ENCODE results near the gene FUT7. TPM values are rescaled to one million over a fixed set of nuclear protein-coding genes. Genes with fewer than 3 reads are reported as not detected.

The FUT7 gene
- total and polyA plus RNA-seq, 3 donors from 2014 or later: 0.06 to 0.24 (median 0.24) TPM

DNA sequence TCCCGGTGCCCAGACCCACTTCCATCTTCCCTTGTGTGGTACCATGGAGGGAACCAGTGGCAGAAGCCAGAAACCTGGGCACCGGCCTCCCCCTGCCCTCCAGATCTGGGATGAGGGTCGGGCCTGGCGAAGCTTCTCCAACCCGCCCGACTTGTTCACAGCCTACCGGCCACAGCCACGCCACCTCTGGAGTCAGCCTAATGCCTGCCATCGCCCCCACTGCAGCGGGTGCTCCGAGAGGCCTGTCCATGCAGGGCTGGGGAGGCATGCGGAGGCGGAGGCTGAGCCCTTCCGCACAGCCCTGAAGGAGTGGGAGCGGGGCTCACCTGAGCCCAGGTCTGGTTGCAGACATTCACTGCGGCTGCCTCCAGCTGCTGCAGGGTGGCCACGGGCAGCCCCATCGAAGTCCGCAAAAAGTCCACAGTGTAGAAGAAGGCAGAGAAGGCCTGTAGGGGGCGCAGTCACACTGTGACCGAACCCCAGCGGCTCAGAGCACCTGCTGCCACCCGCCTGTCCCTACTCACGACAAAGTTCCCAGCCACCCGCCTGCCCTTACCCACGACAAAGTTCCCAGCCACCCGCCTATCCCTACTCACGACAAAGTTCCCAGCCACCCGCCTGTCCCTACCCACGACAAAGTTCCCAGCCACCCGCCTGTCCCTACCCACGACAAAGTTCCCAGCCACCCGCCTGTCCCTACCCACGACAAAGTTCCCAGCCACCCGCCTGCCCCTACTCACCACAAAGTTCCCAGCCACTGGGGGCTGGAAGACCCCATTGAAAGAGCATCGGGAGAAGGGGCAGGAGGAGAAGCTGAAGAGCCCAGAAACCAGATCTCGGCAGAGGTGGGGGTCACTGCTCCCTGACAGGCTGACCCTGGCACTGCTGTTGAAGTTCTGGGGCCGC, 17.9 kb upstream of the FUT7 start:
- Histone ChIP-seq H3K36me3 (ENCODE audit: low read depth, missing control alignments) (no peaks in the 10 kb centered on the region), H3K4me3 (no peak overlapping the region), H3K27me3 (no peaks in the 10 kb centered on the region), H3K9me3 (no peaks in the 10 kb centered on the region), H3K4me1 (peaks cover 22% of the 10 kb centered on the region), H3K27ac (no peak overlapping the region)
- WGBS, 2 donors: 68 to 78% methylated on average over 21 to 38 of the region's 38 CpGs
- intact Hi-C loops (cut with DNase I; ENCODE audit: low total_unique reads): no loop called here
- peak; percentile 76 for DNase-seq
- TF ChIP-seq, protein P1, sequence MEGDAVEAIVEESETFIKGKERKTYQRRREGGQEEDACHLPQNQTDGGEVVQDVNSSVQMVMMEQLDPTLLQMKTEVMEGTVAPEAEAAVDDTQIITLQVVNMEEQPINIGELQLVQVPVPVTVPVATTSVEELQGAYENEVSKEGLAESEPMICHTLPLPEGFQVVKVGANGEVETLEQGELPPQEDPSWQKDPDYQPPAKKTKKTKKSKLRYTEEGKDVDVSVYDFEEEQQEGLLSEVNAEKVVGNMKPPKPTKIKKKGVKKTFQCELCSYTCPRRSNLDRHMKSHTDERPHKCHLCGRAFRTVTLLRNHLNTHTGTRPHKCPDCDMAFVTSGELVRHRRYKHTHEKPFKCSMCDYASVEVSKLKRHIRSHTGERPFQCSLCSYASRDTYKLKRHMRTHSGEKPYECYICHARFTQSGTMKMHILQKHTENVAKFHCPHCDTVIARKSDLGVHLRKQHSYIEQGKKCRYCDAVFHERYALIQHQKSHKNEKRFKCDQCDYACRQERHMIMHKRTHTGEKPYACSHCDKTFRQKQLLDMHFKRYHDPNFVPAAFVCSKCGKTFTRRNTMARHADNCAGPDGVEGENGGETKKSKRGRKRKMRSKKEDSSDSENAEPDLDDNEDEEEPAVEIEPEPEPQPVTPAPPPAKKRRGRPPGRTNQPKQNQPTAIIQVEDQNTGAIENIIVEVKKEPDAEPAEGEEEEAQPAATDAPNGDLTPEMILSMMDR (IDR thresholded peaks at IDR 0.05): peak in 2 of 3 experiments; percentile 53 to 61
- TF ChIP-seq POLR2A (IDR thresholded peaks at IDR 0.05): no peak

- Histone ChIP-seq H3K4me1 (peaks cover 21% of the 10 kb centered on the region), H3K4me3 (peak overlapping the region in 1 of 2 donors; percentile 10), H3K27me3 (no peaks in the 10 kb centered on the region), H3K27ac (no peak overlapping the region), H3K36me3 (ENCODE audit: low read depth, missing control alignments) (no peaks in the 10 kb centered on the region), H3K9me3 (no peaks in the 10 kb centered on the region)
- no peak for DNase-seq
- TF ChIP-seq, protein P1 (IDR thresholded peaks at IDR 0.05): no peak
- no peak for TF ChIP-seq POLR2A (IDR thresholded peaks at IDR 0.05)
- intact Hi-C loops (cut with DNase I; ENCODE audit: low total_unique reads): no loop called here
- 49 to 52% methylated on average over 33 to 66 of the region's 72 CpGs for WGBS, 2 donors
Measured at GRCh38 chr9:137048655-137049543, 17.0 kb upstream of the FUT7 start.

DNA sequence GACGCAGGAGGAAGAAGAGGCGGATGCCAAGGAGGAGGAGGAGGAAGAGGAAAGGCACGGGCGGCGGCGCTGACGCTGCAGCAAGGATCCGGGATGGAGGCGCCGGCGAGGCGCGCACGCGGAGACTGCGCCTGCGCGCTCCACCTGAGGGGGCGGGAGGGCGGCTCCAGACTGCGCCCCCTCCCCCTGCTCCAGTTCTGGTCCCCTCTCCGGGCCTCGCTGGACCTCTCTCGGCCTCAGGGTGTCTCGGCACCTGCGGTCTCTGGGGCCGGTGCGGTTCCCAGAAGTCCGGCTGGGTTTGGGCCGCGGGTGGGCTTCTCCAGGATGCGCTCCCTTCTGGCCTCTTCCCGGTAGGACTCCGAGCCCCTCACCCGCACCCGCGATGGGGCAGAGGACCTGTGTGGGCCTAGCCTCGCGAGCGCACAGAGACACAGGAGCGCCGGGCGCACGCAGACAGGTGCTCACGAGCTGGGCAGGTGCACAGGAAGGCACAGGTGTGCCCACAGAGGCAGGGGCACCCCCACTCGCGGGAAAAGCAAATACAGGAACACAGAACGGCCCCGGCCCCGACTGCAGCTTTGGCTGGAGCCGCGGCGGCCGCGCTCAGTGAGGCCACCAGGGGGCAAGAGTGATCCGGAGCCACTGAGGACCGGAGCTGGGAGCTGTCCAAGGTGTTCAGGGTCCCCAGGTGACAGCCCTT, 14.3 kb upstream of the FUT7 start, which contains the start of gene NPDC1:
Gene NPDC1 (minus strand): TSS at position 90 of the 700 bp plus-strand sequence. CDS start 188 bp downstream, outside the sequence.
- TF ChIP-seq, protein P1 (IDR thresholded peaks at IDR 0.05): peak; percentile 80 to 85 (median 81)
- TF ChIP-seq POLR2A (IDR thresholded peaks at IDR 0.05): no peak
- peak within 1 kb of the TSS; percentile 31 to 55 for H3K27ac ChIP-seq
- peak within 1 kb of the TSS; percentile 59 to 67 for H3K4me3 ChIP-seq
- peak; percentile 88 for DNase-seq
- H3K36me3 ChIP-seq (ENCODE audit: low read depth, missing control alignments): no peaks in the 10 kb centered on the region
- H3K9me3 ChIP-seq: no peaks in the 10 kb centered on the region
- WGBS, 2 donors: 0% methylated on average over 27 to 57 of the region's 57 CpGs
- peaks cover 10% of the 10 kb centered on the region for H3K4me1 ChIP-seq
- H3K27me3 ChIP-seq: no peaks in the 10 kb centered on the region
- intact Hi-C loops (cut with DNase I; ENCODE audit: low total_unique reads): no loop called here

- peak overlapping the region; percentile 31 to 55 for H3K27ac ChIP-seq
- no peaks in the 10 kb centered on the region for H3K36me3 ChIP-seq (ENCODE audit: low read depth, missing control alignments)
- H3K27me3 ChIP-seq: no peaks in the 10 kb centered on the region
- DNase-seq: peak; percentile 57
- 2 to 6% methylated on average over 7 to 76 of the region's 96 CpGs for WGBS, 2 donors
- peak overlapping the region; percentile 59 to 67 for H3K4me3 ChIP-seq
- TF ChIP-seq, protein P1 (IDR thresholded peaks at IDR 0.05): no peak
- no peak for TF ChIP-seq POLR2A (IDR thresholded peaks at IDR 0.05)
- no peaks in the 10 kb centered on the region for H3K9me3 ChIP-seq
- intact Hi-C loops (cut with DNase I; ENCODE audit: low total_unique reads): no loop called here
- peaks cover 10% of the 10 kb centered on the region for H3K4me1 ChIP-seq
Measured at GRCh38 chr9:137045294-137046087, 13.6 kb upstream of the FUT7 start.
